Muscle layer of colon (tissue), 2 donors: ENCODE data around the gene CKAP5.

Source experiments
- H3K27ac ChIP-seq: one replicate; pipeline ENCODE4 v1.7.0; 2013; ENCODE audit warnings: low read depth, mild to moderate bottlenecking, low read length, moderate library complexity
- H3K27me3 ChIP-seq, 2 donors: one replicate each; pipeline ENCODE4 v1.7.0; 2013; ENCODE audit warnings: low read length in 2 of 2, mild to moderate bottlenecking in 2 of 2; ENCODE audit not compliant: insufficient read depth in 2 of 2, control insufficient read depth in 1 of 2
- H3K36me3 ChIP-seq: one replicate; pipeline ENCODE4 v1.7.0; 2013; ENCODE audit warnings: mild to moderate bottlenecking, low read length; ENCODE audit not compliant: insufficient read depth
- H3K4me1 ChIP-seq: one replicate; pipeline ENCODE4 v1.7.0; 2013; ENCODE audit warnings: mild to moderate bottlenecking, low read length; ENCODE audit not compliant: insufficient read depth
- H3K4me3 ChIP-seq, 2 donors: one replicate each; pipeline ENCODE4 v1.7.0; 2013; ENCODE audit warnings: low read length in 2 of 2, low read depth in 1 of 2, mild to moderate bottlenecking in 1 of 2, moderate library complexity in 1 of 2
- H3K9ac ChIP-seq: one replicate; pipeline ENCODE4 v1.7.0; 2013; ENCODE audit warnings: low read length
- H3K9me3 ChIP-seq: one replicate; pipeline ENCODE4 v1.7.0; 2013; ENCODE audit warnings: mild to moderate bottlenecking, low read length
- donor health status: abdominal sarcoma.
- donor health status: Adenocarcinoma of cecum.

Gene CKAP5

DNA sequence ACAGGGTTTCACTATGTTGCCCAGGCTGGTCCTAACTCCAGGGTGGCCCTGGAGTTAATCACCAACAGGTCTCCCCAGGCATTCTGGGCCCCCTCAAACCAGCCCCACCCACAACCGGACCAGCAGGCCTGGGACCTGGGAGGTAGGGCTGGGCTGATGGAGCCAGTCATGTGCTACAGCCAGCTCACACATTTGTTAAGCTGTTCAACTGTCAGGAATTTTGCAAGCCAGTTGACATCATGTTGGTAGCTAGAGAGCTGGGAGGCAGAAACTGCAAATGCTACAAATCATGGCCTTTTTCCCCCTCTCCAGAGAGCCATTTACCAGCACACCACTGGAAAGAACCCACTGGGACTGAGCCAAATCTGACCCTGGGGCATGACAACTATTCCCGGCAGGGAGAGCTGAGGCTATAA lies 152.5 kb downstream of the CKAP5 start:
- no peaks in the 10 kb centered on the region for H3K27me3 ChIP-seq
- peaks cover 39% of the 10 kb centered on the region for H3K36me3 ChIP-seq
- H3K9ac ChIP-seq: no peak overlapping the region
- peaks cover 39% of the 10 kb centered on the region for H3K4me1 ChIP-seq
- no peak overlapping the region for H3K4me3 ChIP-seq
- no peaks in the 10 kb centered on the region for H3K9me3 ChIP-seq
- no peak overlapping the region for H3K27ac ChIP-seq
